T-helper 9 cell (primary cell): ENCODE data around the gene PLPP3.

Experiments
- DNase-seq: peaks from one replicate; pipeline ENCODE4 v3.0.0-alpha.2; 2020

The PLPP3 gene

GRCh38 chr1:56494306-56494705 lies 85.1 kb downstream of the PLPP3 start:
- DNase-seq, result no peak

GRCh38 chr1:56493826-56494225 lies 85.5 kb downstream of the PLPP3 start:
- DNase-seq, result no peak

DNA sequence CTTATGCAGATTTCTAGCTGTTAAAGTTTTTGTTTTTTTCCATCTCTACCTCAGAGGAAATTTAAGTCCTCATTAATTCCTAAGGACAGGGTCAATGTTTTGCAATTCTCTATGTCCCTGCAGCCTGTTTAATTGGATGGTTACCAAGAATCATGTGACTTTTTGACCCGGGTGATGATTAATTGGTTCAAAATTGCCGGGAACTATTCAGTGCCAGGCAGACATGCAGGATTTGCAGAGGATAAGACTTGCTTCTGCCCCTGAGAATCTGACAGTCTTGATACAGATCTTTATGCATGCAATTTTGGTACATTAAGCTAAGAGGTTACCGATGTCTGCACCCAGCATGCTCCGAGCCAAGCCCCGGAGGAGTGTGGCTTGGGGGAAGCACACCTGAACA lies 87.9 kb downstream of the PLPP3 start:
- DNase-seq, result no peak

DNA sequence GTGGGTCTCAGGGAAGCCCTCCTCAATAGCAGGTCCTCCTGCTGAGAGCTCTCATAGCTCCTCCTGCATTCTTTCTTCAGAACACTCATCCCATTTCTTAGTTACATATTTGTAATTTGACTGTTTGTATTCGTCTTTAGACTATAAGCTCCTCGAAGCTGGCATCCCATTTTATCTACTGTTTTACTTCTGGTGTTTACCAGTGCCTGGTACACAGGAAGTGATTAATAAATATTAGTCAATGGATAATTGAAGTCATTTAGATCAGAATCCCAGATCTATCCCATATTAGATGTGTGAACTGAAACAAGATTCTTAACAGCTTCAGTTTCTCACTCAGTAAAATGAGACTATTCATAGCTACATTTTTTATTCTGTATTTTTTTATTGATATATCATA lies 88.7 kb downstream of the PLPP3 start:
- no peak for DNase-seq

- no peak for DNase-seq
These were observed 89.7 kb downstream of the PLPP3 start for GRCh38 chr1:56489695-56490094.

GRCh38 chr1:56484695-56485094 lies 94.7 kb downstream of the PLPP3 start:
- DNase-seq, result no peak

DNA sequence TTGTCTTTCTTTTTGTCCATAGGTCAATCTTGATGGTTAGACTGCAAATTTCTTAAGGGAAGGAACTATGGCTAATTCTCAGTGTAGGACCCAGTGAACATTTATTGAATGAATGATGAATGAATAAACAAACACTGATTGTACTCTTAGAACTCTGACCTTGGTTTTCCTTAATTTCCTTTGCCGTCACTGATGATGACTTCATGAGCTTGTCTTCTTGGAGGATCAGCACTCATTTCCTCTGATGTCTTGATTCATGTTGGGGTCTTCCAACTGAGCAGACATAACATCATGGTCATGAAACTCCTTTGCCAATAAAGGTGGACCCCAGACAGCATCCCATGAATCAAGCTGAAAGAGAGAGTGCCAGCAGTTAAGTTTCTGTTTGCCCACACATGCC lies 96.3 kb downstream of the PLPP3 start:
- DNase-seq, result no peak

GRCh38 chr1:56482486-56482885 lies 96.9 kb downstream of the PLPP3 start:
- DNase-seq, result no peak

GRCh38 chr1:56481140-56481694 lies 98.1 kb downstream of the PLPP3 start:
- no peak for DNase-seq

DNA sequence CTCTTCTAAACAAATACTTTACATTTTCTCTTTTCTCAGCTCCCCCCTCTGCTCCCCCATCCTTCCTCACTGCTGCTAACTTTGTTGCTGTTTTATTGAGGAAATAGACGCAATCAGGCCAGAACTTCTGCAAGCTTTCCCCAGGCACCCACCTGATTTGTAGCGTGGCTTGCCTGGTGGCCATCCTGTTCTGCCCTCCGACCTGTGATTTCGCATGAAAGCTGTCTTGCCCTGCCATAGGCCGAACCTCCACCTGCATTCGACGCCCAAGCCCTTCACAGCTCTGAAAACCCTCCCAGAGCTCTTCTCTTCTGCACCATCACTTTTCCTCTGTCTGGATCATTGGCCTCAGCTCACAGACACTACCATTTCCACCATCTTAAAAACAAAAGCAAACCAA lies 100.6 kb downstream of the PLPP3 start:
- no peak for DNase-seq

DNA sequence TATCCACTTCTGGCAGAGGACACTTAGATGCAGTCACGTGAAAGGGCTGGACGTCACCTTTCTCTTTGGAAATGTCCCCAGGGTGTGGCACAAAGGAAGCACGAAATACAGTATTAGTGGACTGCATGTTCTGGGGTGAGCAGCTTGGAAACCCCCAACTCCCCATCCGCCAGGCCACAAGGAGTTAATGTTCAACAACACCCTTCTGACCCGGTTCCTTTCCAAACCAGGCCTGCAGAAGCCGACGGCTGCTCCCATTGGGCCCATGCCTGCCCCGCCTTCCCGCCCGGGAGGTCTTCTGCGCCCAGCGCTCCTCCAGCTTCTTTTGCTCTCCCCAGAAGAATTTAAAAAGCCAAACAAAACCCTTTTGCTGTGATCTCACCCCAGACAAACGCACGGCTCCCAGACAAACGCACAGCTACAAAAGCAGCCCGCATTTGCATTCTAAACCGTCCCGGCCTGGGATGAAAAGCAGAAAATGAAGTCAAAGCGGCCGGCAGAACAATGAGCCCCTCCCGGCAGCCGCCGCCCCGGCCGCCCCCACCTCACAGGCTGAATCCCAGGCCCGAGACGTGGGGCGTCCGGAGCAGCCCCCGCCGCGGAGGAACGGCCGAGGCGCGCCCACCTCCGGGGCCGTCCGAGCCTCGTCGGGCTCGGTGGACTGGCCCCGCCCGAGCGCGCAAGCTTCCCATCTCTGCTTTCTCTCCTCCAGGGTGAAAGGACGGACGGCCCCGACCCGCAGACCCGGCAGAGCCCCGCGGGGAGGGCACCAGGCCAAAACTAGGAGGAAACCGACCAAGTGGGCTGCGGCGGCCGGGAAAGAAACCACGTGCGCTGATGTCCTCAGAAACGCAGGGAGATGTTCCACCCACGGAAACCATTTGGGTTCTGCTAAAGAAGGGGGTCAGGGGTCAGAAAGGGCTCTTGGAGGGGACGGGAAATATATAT lies 101.9 kb downstream of the PLPP3 start:
- no peak for DNase-seq

DNA sequence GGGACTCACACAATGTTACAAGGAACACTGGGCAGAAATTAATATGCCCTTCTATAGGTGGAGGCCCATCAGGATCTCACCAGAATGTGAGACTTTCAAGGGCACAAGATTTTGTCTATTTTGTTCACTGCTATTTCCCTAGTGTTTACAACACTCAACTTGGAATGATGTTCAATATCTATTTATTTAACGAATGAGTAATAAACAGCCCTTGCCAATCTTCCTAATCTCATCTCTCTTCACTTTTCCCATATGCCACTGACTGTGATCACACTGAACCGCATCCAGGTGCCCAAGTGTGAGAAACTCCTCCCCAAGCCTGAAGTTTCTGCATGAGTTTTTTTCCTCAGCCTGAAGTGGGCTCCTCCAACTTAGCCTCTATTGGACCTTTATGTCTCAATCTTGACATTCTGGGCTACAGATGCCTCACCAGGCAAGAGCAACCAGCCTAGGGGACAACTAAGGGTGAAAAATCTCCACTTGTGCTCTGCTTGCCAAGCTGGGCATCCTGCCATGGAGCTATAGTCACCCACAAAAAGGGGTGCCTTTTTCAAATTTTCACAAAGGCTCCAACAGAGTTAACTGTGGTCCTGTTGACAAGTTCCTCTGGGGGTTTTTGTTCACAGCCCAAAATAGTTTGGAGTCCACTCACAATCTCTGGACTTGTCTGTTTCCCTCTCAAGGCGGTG lies 105.6 kb downstream of the PLPP3 start:
- no peak for DNase-seq

- no peak for DNase-seq
These were observed 106.5 kb downstream of the PLPP3 start for GRCh38 chr1:56472860-56473259.

GRCh38 chr1:56469640-56470371 lies 109.6 kb downstream of the PLPP3 start:
- DNase-seq, result no peak

GRCh38 chr1:56468518-56468917 lies 110.8 kb downstream of the PLPP3 start:
- DNase-seq, result no peak

GRCh38 chr1:56466538-56466937 lies 112.8 kb downstream of the PLPP3 start:
- no peak for DNase-seq

- no peak for DNase-seq
These were observed 115.1 kb downstream of the PLPP3 start for GRCh38 chr1:56464294-56464693.

GRCh38 chr1:56463376-56463775 lies 116.0 kb downstream of the PLPP3 start:
- DNase-seq, result no peak

GRCh38 chr1:56462209-56462608 lies 117.2 kb downstream of the PLPP3 start:
- DNase-seq, result no peak

DNA sequence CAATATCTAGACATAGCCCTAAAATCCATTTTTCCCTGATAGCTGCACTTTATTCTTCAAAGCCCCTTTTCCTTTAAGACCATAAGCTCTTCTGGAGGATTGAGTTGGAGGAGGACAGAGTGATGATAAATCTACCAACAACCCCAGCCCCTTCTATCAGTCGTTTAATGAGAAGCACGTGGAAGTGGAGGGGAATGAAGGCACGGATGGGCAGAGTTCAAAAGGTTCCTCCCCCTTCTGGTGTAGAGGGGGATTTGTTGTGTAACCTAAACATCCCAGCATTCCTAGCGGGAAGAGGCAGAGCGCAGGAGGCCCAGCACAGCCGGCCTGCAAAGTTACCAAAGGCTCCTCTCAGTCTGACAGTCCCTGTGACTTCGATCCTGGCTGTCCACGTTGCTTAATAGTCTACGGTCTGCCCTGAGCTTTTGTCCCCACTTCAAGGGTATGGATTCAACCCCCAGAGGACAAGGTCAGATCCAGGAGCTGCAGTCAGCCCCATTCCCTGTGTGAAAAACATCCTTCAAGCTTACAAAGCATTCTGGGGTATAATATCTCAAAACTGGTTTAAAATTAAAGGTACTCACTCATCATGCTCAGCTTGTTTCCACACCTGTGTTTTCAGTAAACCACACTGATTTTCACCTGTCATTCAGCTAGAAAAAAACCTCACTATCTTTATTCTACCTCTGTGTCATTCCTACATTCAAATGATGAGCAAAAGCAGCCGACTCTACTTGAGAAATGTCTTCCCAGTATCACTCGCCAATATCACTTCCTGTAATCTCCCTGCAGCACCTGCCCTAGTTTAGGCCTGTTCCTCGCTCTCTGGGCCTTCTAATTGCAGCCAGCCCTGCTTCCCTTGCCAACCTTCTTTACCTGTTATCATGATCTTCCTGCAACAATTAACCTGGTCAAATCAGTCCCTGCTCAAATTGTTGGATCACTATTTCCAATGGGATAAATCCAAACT lies 117.9 kb downstream of the PLPP3 start:
- DNase-seq, result no peak

DNA sequence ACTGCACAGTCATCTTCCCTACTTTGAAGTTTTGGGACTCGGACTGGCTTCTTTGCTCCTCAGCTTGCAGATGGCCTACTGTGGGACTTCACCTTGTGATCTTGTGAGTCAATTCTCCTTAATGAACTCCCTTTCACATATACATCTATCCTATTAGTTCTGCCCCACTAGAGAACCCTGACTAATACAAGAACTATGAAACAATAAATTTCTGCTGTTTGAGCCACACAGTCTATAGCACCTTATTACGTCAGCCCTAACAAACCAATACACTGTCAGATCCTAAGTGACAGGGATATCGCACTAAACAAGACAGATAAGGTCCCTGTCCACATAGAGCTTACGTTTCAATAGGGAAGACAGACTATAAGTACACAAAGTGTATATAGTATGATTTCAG lies 120.1 kb downstream of the PLPP3 start:
- DNase-seq, result no peak
